ENCODE measurements around the gene STIM2.

STIM2 gene

GRCh38 chr4:26877406-26877805, 16.8 kb downstream of the STIM2 start:
- TF ChIP-seq CTCF (IDR thresholded peaks at IDR 0.05; ENCODE audit: borderline replicate concordance, extremely low read depth, low read length, poor library complexity, severe bottlenecking) (no peak), EZH2 (IDR thresholded peaks at IDR 0.05; ENCODE audit: borderline replicate concordance, low read depth, low read length, severe bottlenecking) (no peak)
- ATAC-seq (ENCODE audit: insufficient read depth, low read depth) (no peak), DNase-seq (no peak)
- Histone ChIP-seq H3K9me3 (ENCODE audit: insufficient read depth, low read length, severe bottlenecking) (no peaks in the 10 kb centered on the region), H4K20me1 (ENCODE audit: insufficient read depth, low read length) (peaks cover 18% of the 10 kb centered on the region; the same call in 1 of the 2 replicates), H3K4me2 (ENCODE audit: insufficient read depth, low read length) (no peak overlapping the region), H3K4me1 (ENCODE audit: insufficient read depth, low read length) (peaks cover 4% of the 10 kb centered on the region; the same call in 1 of the 2 replicates), H3K36me3 (ENCODE audit: insufficient read depth, low read length) (no peaks in the 10 kb centered on the region), H3K4me3 (ENCODE audit: low read depth in 1 of 2, low read length in 2 of 2) (no peak overlapping the region), H3K9ac (ENCODE audit: low read depth, low read length) (no peak overlapping the region), H3K27ac (ENCODE audit: low read length) (no peak overlapping the region), H3K79me2 (ENCODE audit: insufficient read depth, low read length) (peaks cover 87% of the 10 kb centered on the region), H3K27me3 (ENCODE audit: insufficient read depth, low read length, poor library complexity) (no peaks in the 10 kb centered on the region), H2AFZ (ENCODE audit: low read depth, low read length) (no peak overlapping the region)

- Histone ChIP-seq H3K9me3 (ENCODE audit: insufficient read depth, low read length, severe bottlenecking) (no peaks in the 10 kb centered on the region), H2AFZ (ENCODE audit: low read depth, low read length) (no peak overlapping the region), H4K20me1 (ENCODE audit: insufficient read depth, low read length) (peaks cover 16% of the 10 kb centered on the region; the same call in 1 of the 2 replicates), H3K4me1 (ENCODE audit: insufficient read depth, low read length) (peaks cover 7% of the 10 kb centered on the region), H3K27ac (ENCODE audit: low read length) (no peak overlapping the region), H3K36me3 (ENCODE audit: insufficient read depth, low read length) (no peaks in the 10 kb centered on the region), H3K4me2 (ENCODE audit: insufficient read depth, low read length) (no peak overlapping the region), H3K9ac (ENCODE audit: low read depth, low read length) (no peak overlapping the region), H3K79me2 (ENCODE audit: insufficient read depth, low read length) (peaks cover 86% of the 10 kb centered on the region), H3K4me3 (ENCODE audit: low read depth in 1 of 2, low read length in 2 of 2) (no peak overlapping the region), H3K27me3 (ENCODE audit: insufficient read depth, low read length, poor library complexity) (no peaks in the 10 kb centered on the region)
- DNase-seq: no peak
- no peak for ATAC-seq (ENCODE audit: insufficient read depth, low read depth)
- TF ChIP-seq EZH2 (IDR thresholded peaks at IDR 0.05; ENCODE audit: borderline replicate concordance, low read depth, low read length, severe bottlenecking): no peak
- no peak for TF ChIP-seq CTCF (IDR thresholded peaks at IDR 0.05; ENCODE audit: borderline replicate concordance, extremely low read depth, low read length, poor library complexity, severe bottlenecking)
Observed at GRCh38 chr4:26877961-26878360, 17.3 kb downstream of the STIM2 start.

- DNase-seq: no peak
- Histone ChIP-seq H3K79me2 (ENCODE audit: insufficient read depth, low read length) (peaks cover 87% of the 10 kb centered on the region), H3K9ac (ENCODE audit: low read depth, low read length) (no peak overlapping the region), H3K4me1 (ENCODE audit: insufficient read depth, low read length) (peaks cover 16% of the 10 kb centered on the region), H3K27ac (ENCODE audit: low read length) (no peak overlapping the region), H3K36me3 (ENCODE audit: insufficient read depth, low read length) (no peaks in the 10 kb centered on the region), H3K4me2 (ENCODE audit: insufficient read depth, low read length) (no peak overlapping the region), H3K27me3 (ENCODE audit: insufficient read depth, low read length, poor library complexity) (no peaks in the 10 kb centered on the region), H2AFZ (ENCODE audit: low read depth, low read length) (no peak overlapping the region), H4K20me1 (ENCODE audit: insufficient read depth, low read length) (peaks cover 8% of the 10 kb centered on the region; the same call in 1 of the 2 replicates), H3K9me3 (ENCODE audit: insufficient read depth, low read length, severe bottlenecking) (no peaks in the 10 kb centered on the region), H3K4me3 (ENCODE audit: low read depth in 1 of 2, low read length in 2 of 2) (no peak overlapping the region)
- no peak for TF ChIP-seq EZH2 (IDR thresholded peaks at IDR 0.05; ENCODE audit: borderline replicate concordance, low read depth, low read length, severe bottlenecking)
- no peak for TF ChIP-seq CTCF (IDR thresholded peaks at IDR 0.05; ENCODE audit: borderline replicate concordance, extremely low read depth, low read length, poor library complexity, severe bottlenecking)
- ATAC-seq (ENCODE audit: insufficient read depth, low read depth): no peak
Observed at GRCh38 chr4:26878794-26879391, 18.3 kb downstream of the STIM2 start.

All from DND-41 (cell line).